HG02840 (cell line): Measurements from ENCODE around the gene ST6GAL1.

Source experiments
- ATAC-seq: cut with Tn5 transposase; IDR thresholded peaks from one replicate; pipeline ENCODE4 v1.9.1; 2021; ENCODE audit warnings: mild to moderate bottlenecking, moderate library complexity, moderate number of reproducible peaks; ENCODE audit not compliant: unreplicated experiment, low FRiP score

The ST6GAL1 gene

GRCh38 chr3:187101184-187102072 lies 171.1 kb downstream of the ST6GAL1 start:
- ATAC-seq: no peak

DNA sequence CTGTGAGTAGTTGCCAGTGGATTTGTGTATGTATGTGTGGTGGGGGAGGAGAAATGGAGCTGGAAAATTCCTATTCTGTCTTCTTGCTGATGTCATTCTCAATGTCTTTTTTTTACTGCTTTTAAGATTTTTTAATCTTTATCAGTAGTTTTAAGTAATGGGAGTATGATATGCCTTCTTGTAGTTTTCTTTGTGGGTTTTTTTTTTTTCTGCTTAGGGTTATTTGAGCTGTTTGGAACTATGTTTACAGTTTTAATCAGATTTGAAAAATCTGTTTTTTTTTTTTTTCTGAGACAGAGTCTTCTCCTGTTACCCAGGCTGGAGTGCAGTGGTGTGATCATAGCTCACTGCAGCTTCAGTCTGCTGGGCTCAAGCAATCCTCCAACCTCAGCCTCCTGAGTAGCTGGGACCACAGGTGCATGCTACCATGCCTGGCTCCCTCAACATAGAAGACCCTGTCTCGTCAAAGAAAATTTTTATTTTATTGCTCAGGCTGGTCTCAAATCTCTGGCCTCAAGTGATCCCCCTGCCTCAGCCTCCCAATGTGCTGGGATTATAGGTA lies 171.8 kb downstream of the ST6GAL1 start:
- no peak for ATAC-seq

DNA sequence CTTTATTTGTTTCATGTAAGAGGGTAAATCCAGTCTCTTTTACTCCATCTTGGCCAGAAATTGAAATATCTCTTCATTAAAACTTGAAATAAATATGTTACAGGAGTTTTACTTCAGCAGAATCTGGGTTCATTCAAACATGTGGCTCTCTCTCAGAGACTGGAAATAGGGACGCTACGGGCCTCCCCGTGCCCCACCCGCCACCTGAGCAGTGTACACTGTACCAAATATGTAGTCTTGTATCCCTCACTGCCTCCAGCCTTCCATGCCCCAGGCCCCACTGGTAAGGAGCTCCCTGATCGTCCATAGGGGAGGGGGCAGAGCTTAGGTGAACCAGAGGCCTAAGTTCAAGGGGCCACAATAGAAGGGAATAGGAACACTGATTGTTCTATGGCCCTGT lies 172.9 kb downstream of the ST6GAL1 start:
- ATAC-seq: no peak

- ATAC-seq: no peak
Measured at GRCh38 chr3:187104342-187104741, 174.0 kb downstream of the ST6GAL1 start.

DNA sequence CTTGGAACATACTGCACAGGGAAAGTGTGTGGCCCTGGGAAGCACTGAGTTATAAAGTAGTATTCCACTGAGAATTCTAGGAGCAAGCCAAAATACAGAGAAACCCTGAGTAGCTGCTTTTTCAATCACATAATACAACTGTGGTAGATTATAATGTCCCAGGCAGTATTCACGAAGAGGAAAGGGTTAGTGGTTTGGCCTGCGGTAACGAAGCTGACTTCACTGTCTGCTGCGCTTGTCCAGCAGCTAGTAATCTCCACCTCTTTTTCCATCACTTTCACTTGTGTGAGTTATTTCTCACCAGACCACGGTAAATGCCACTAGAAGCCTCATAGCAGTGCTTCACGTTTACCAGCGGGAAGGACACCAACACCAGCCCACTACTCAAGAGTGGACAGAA lies 174.6 kb downstream of the ST6GAL1 start:
- ATAC-seq: no peak

- ATAC-seq: no peak
Measured at GRCh38 chr3:187105700-187106099, 175.4 kb downstream of the ST6GAL1 start.

DNA sequence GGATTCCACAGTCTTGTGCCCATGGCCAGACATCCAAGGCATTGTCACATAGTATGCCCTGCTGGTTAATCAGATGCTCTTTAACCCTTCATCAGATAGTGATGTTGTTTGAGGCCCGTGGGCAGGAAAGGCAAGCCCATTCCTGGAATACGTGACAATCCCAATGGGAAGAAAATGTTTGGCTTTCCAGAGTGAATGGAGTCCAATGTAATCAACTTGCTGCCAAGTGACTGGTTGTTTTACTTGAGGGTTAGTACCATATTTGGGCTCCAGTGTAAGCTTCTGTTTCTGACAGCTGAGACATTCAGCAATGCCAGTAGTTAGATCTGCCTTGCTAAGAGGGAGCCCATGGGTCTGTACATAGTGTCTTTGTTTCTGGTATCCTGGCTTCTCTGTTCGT lies 177.7 kb downstream of the ST6GAL1 start:
- ATAC-seq: no peak

DNA sequence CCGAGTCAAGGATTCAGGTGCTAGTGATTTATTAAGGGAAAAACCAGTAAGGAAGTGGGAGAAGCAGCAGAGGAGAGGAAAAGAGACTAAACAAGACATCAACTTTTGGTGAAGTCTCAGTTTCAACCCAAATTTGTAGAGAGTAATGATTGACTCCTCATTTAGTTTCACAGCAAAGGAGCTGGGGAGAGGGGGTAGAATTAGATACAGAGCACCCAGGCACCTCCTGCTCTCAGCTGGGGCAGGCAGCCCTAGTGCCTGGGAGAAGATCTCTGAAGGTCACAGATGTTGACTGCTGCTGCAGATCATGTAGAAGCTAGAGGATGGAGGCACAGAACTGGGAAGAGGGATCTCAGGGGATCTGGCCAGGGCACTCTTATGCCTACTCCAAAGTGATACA lies 179.8 kb downstream of the ST6GAL1 start:
- ATAC-seq: no peak

GRCh38 chr3:187112934-187113793 lies 182.8 kb downstream of the ST6GAL1 start:
- no peak for ATAC-seq

GRCh38 chr3:187114511-187114910 lies 184.2 kb downstream of the ST6GAL1 start:
- ATAC-seq: no peak

DNA sequence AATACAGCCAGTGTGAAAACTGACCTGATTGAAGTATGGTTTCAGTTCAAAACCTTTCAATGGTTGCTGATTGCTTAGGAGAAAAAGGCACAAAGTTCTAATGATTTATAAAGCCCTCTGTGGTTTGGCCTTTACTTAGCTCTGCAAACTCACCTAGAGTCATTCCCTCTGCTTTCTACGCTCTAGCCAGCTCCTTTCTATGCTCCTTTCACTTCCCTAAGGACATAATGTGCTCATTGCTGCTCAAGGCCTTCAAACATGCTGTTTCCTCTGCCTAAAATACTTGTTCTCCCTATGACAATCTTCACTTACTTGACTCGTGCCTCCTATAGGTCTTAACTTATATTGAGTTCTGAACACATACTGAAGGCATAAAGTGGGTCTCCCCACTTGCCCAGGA lies 190.0 kb downstream of the ST6GAL1 start:
- ATAC-seq: no peak

DNA sequence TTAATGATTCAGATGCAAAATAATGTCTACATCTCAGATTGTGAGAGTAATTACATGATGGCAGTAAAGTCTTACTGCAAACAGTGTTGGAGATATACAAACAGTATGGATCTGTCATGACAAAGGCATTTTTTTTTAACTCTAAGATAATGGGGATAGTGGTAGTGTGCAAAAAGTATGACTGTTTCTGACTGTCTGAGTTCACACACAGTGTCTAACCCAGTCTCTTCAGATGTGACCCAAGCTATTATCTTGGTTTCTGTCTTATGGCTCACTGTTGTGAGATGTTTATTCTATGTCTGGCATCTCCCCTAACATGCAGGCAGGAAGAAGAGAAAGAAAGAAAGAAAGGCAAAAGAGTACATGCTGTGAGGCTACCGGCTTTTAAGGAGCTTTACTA lies 191.9 kb downstream of the ST6GAL1 start:
- ATAC-seq: no peak

GRCh38 chr3:187125319-187126031 lies 195.1 kb downstream of the ST6GAL1 start:
- ATAC-seq: peak; percentile 76
